ENCODE measurements around the gene SRP72. TPM values are rescaled to one million over a fixed set of nuclear protein-coding genes. Genes with fewer than 3 reads are reported as not detected.

SRP72 gene
- total RNA-seq, 1 donor from 2014 or later = 85.4 TPM

GRCh38 chr4:56535915-56536314 lies 68.5 kb downstream of the SRP72 start:
- no peaks in the 10 kb centered on the region for H3K36me3 ChIP-seq
- H3K4me3 ChIP-seq = no peak overlapping the region
- ATAC-seq (no peak), DNase-seq (no peak)
- H3K9me3 ChIP-seq = no peaks in the 10 kb centered on the region
- intact Hi-C loops (cut with DNase I) = no loop called here
- H3K27me3 ChIP-seq = peaks cover 13% of the 10 kb centered on the region
- TF ChIP-seq CTCF (IDR thresholded peaks at IDR 0.05) = no peak
- H3K4me1 ChIP-seq = no peaks in the 10 kb centered on the region
- H3K27ac ChIP-seq = no peak overlapping the region

GRCh38 chr4:56537147-56537546 lies 69.7 kb downstream of the SRP72 start:
- Histone ChIP-seq H3K36me3 (no peaks in the 10 kb centered on the region), H3K9me3 (no peaks in the 10 kb centered on the region)

GRCh38 chr4:56540826-56541225 lies 73.4 kb downstream of the SRP72 start:
- no peaks in the 10 kb centered on the region for H3K36me3 ChIP-seq
- no peak overlapping the region for H3K4me3 ChIP-seq
- H3K27ac ChIP-seq = no peak overlapping the region
- no peaks in the 10 kb centered on the region for H3K9me3 ChIP-seq
- H3K27me3 ChIP-seq = no peaks in the 10 kb centered on the region
- TF ChIP-seq CTCF (IDR thresholded peaks at IDR 0.05) = no peak
- DNase-seq (no peak), ATAC-seq (no peak)
- H3K4me1 ChIP-seq = no peaks in the 10 kb centered on the region
- intact Hi-C loops (cut with DNase I) = no loop called here

More at GRCh38 chr4:56537147-56537546, 69.7 kb downstream of the SRP72 start:
- no peak overlapping the region for H3K27ac ChIP-seq
- DNase-seq (no peak), ATAC-seq (no peak)
- intact Hi-C loops (cut with DNase I) = no loop called here
- H3K27me3 ChIP-seq = peaks cover 13% of the 10 kb centered on the region
- no peak for TF ChIP-seq CTCF (IDR thresholded peaks at IDR 0.05)
- H3K4me1 ChIP-seq = no peaks in the 10 kb centered on the region
- no peak overlapping the region for H3K4me3 ChIP-seq

GRCh38 chr4:56544573-56545131 lies 77.2 kb downstream of the SRP72 start:
- no peak overlapping the region for H3K27ac ChIP-seq

GRCh38 chr4:56550642-56551041 lies 83.2 kb downstream of the SRP72 start:
- no peaks in the 10 kb centered on the region for H3K36me3 ChIP-seq
- no peak for ATAC-seq
- TF ChIP-seq CTCF (IDR thresholded peaks at IDR 0.05) = no peak
- H3K9me3 ChIP-seq = no peaks in the 10 kb centered on the region
- intact Hi-C loops (cut with DNase I) = no loop called here
- no peaks in the 10 kb centered on the region for H3K27me3 ChIP-seq
- no peak for DNase-seq
- no peaks in the 10 kb centered on the region for H3K4me1 ChIP-seq
- no peak overlapping the region for H3K27ac ChIP-seq
- no peak overlapping the region for H3K4me3 ChIP-seq

More at GRCh38 chr4:56544573-56545131, 77.2 kb downstream of the SRP72 start:
- Histone ChIP-seq H3K27me3 (no peaks in the 10 kb centered on the region), H3K9me3 (no peaks in the 10 kb centered on the region), H3K36me3 (no peaks in the 10 kb centered on the region), H3K4me1 (no peaks in the 10 kb centered on the region), H3K4me3 (peak overlapping the region; percentile 43)
- DNase-seq = peak; percentile 93
- TF ChIP-seq CTCF (IDR thresholded peaks at IDR 0.05) = peak; percentile 100
- intact Hi-C loops (cut with DNase I) = no loop called here
- ATAC-seq = peak; percentile 100

- no peaks in the 10 kb centered on the region for H3K4me1 ChIP-seq
- ATAC-seq = no peak
- TF ChIP-seq CTCF (IDR thresholded peaks at IDR 0.05) = no peak
- no peak for DNase-seq
- H3K27me3 ChIP-seq = no peaks in the 10 kb centered on the region
- no peaks in the 10 kb centered on the region for H3K36me3 ChIP-seq
- H3K4me3 ChIP-seq = no peak overlapping the region
- intact Hi-C loops (cut with DNase I) = no loop called here
- H3K9me3 ChIP-seq = no peaks in the 10 kb centered on the region
- H3K27ac ChIP-seq = no peak overlapping the region
Measured at GRCh38 chr4:56551516-56551915, 84.1 kb downstream of the SRP72 start.
